Measurements from ENCODE around the gene SRRM5.

DNA sequence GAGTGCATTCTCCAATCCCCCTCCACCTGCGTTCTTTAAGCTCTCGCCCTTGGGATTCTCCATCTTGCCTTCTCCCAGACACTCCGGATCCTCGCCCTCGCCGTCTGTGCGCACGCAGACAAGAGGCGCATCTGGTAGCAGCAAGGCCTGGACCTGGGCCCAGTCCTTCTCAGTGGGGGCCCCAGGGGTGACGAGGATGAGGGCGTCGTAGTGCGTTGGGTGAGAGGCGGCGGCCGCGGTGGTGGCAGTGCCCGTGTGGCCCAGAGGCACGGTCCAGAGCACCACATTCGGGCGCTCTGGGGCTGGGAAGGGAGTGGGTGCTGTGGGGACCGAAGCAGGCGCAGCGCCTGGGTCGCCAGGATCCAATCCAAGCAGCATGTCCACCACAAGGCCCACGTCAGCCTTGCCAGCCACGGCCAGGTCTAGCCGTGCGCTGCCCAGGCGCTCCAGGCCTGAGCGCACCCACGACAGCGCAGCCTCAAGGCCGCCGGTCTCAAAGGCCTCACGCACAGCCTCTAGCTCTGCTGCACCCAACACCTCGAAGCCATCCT lies 19.0 kb upstream of the SRRM5 start:
- no peak for TF ChIP-seq POLR2A (IDR thresholded peaks at IDR 0.05)
- TF ChIP-seq CTCF (IDR thresholded peaks at IDR 0.05) = no peak
- TF ChIP-seq POLR2AphosphoS5 (IDR thresholded peaks at IDR 0.05) = no peak
